Stomach smooth muscle (tissue), 2 donors: ENCODE data around the gene NDUFAF3.

Experiments used
- H3K27ac ChIP-seq: one replicate; pipeline ENCODE4 v1.7.0; 2013; ENCODE audit warnings: mild to moderate bottlenecking, low read length, inconsistent platforms
- H3K27me3 ChIP-seq, 2 donors: one replicate each; pipeline ENCODE4 v1.7.0; 2013; ENCODE audit warnings: low read length in 2 of 2; ENCODE audit not compliant: insufficient read depth in 2 of 2, control insufficient read depth in 1 of 2
- H3K36me3 ChIP-seq, 2 donors: one replicate each; pipeline ENCODE4 v1.7.0; 2013; ENCODE audit warnings: low read length in 2 of 2; ENCODE audit not compliant: control insufficient read depth in 2 of 2, insufficient read depth in 2 of 2
- H3K4me1 ChIP-seq: one replicate; pipeline ENCODE4 v1.7.0; 2013; ENCODE audit warnings: low read length; ENCODE audit not compliant: control insufficient read depth, insufficient read depth
- H3K4me3 ChIP-seq, 2 donors: one replicate each; pipeline ENCODE4 v1.7.0; 2013; ENCODE audit warnings: low read length in 2 of 2
- H3K9ac ChIP-seq, 2 donors: one replicate each; pipeline ENCODE4 v1.7.0; 2013; ENCODE audit warnings: low read length in 2 of 2, mild to moderate bottlenecking in 1 of 2
- H3K9me3 ChIP-seq, 2 donors: one replicate each; pipeline ENCODE4 v1.7.0; 2013; ENCODE audit warnings: low read length in 2 of 2; ENCODE audit not compliant: control insufficient read depth in 2 of 2
- donor health status: healthy.
- donor health status: Pancreatic carcinoma.

NDUFAF3 gene

GRCh38 chr3:49013113-49013737 lies 8.7 kb upstream of the NDUFAF3 start:
- no peak overlapping the region for H3K9ac ChIP-seq
- no peaks in the 10 kb centered on the region for H3K27me3 ChIP-seq
- peaks cover 37 to 43% of the 10 kb centered on the region in 2 donors for H3K36me3 ChIP-seq
- no peak overlapping the region for H3K4me3 ChIP-seq
- H3K4me1 ChIP-seq: peaks cover 29% of the 10 kb centered on the region
- H3K27ac ChIP-seq: no peak overlapping the region
- no peaks in the 10 kb centered on the region for H3K9me3 ChIP-seq

DNA sequence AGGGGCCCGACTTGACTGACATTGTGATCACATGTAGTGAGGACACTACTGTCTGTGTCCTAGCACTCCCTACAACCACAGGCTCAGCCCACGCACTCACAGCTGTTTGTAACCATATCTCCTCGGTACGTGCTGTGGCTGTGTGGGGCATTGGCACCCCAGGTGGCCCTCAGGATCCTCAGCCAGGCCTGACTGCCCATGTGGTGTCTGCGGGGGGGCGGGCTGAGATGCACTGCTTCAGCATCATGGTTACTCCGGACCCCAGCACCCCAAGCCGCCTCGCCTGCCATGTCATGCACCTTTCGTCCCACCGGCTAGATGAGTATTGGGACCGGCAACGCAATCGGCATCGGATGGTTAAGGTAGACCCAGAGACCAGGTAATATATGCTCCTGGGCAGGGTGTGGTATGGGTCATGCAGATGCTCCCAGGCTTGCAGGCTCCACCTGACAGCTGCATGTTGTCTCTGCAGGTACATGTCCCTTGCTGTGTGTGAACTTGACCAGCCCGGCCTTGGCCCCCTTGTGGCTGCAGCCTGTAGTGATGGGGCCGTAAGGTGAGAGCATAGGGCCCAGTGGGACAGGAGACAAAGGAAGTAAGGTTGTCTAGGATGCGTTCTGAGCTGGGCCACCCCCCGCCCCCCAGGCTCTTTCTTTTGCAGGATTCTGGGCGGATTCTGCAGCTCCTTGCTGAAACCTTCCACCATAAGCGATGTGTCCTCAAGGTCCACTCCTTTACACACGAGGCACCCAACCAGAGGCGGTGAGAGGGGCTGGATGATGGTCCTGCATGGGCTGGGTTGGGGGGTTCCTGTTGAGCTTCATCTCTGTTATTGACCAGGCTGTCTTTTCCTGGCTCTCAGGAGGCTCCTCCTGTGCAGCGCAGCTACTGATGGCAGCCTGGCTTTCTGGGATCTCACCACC lies 7.9 kb upstream of the NDUFAF3 start:
- no peak overlapping the region for H3K9ac ChIP-seq
- peaks cover 33% of the 10 kb centered on the region for H3K4me1 ChIP-seq
- no peak overlapping the region for H3K27ac ChIP-seq
- no peaks in the 10 kb centered on the region for H3K27me3 ChIP-seq
- peaks cover 37 to 43% of the 10 kb centered on the region in 2 donors for H3K36me3 ChIP-seq
- no peak overlapping the region for H3K4me3 ChIP-seq
- no peaks in the 10 kb centered on the region for H3K9me3 ChIP-seq

- no peaks in the 10 kb centered on the region for H3K9me3 ChIP-seq
- H3K27ac ChIP-seq: no peak overlapping the region
- H3K4me1 ChIP-seq: peaks cover 38% of the 10 kb centered on the region
- peaks cover 37 to 40% of the 10 kb centered on the region in 2 donors for H3K36me3 ChIP-seq
- H3K27me3 ChIP-seq: no peaks in the 10 kb centered on the region
- no peak overlapping the region for H3K9ac ChIP-seq
- H3K4me3 ChIP-seq: no peak overlapping the region
Observed at GRCh38 chr3:49015072-49015471, 6.8 kb upstream of the NDUFAF3 start.

- Histone ChIP-seq H3K9ac (no peak overlapping the region), H3K36me3 (peaks cover 37 to 40% of the 10 kb centered on the region in 2 donors), H3K9me3 (no peaks in the 10 kb centered on the region), H3K27me3 (no peaks in the 10 kb centered on the region), H3K4me1 (peaks cover 45% of the 10 kb centered on the region), H3K4me3 (no peak overlapping the region), H3K27ac (no peak overlapping the region)
Observed at GRCh38 chr3:49015765-49016164, 6.2 kb upstream of the NDUFAF3 start.

GRCh38 chr3:49016414-49017228 lies 5.3 kb upstream of the NDUFAF3 start:
- H3K27me3 ChIP-seq: no peaks in the 10 kb centered on the region
- peaks cover 37 to 40% of the 10 kb centered on the region in 2 donors for H3K36me3 ChIP-seq
- no peak overlapping the region for H3K4me3 ChIP-seq
- no peak overlapping the region for H3K9ac ChIP-seq
- H3K27ac ChIP-seq: peak overlapping the region; percentile 11
- H3K9me3 ChIP-seq: no peaks in the 10 kb centered on the region
- H3K4me1 ChIP-seq: peaks cover 50% of the 10 kb centered on the region

DNA sequence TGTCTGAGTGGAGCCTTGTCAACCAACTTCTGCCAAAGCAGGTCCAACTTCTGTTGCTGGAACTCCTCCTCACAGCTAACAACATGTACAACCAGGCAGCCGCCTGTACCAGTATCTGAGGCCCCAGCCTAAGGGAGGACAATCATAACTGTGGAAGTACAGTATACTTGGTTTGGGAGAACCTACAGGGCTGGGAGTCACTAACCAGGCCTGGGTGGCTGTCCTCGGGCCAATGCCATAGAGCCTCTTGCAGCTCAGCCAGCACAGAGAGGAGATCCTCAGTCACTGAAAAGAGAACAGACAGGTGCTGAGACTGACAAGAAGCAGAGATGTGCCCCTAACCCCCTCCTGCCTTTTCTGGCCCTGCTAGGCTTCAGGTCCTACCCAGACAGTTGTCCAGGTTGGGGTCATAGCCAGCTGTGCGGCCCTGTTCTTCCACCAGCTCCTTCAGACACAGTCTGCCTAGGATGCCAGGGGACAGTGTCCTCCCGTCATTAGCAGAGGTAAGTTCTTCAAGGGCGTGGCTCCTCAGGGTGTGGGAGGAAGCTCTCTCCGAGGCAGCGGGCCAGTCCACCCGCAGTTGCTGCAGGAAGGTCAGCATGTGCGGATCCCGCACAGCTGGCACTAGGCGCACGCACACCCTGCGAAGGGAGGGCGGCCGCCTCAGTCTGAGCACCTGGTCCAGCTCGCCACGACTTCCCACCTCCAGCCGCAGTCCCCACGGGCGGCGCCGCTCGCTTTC lies 4.5 kb upstream of the NDUFAF3 start:
- Histone ChIP-seq H3K27me3 (no peaks in the 10 kb centered on the region), H3K27ac (peak overlapping the region; percentile 49), H3K36me3 (peaks cover 31 to 36% of the 10 kb centered on the region in 2 donors), H3K9ac (peak overlapping the region; percentile 73 to 74), H3K4me3 (peak overlapping the region; percentile 82 to 88), H3K9me3 (no peaks in the 10 kb centered on the region), H3K4me1 (peaks cover 48% of the 10 kb centered on the region)

- Histone ChIP-seq H3K27ac (peak within 1 kb of the TSS; percentile 49), H3K9ac (peak within 1 kb of the TSS; percentile 73 to 74), H3K9me3 (no peaks in the 10 kb centered on the region), H3K4me1 (peaks cover 48% of the 10 kb centered on the region), H3K27me3 (no peaks in the 10 kb centered on the region), H3K36me3 (peaks cover 28 to 31% of the 10 kb centered on the region in 2 donors), H3K4me3 (peak within 1 kb of the TSS; percentile 82 to 88)
Observed at GRCh38 chr3:49017971-49018706, 3.8 kb upstream of the NDUFAF3 start, which contains the start of gene DALRD3. TSS of gene DALRD3 (minus strand) at chr3:49018580. CDS start at chr3:49018564, 16 bp downstream.

- H3K4me1 ChIP-seq: peaks cover 51% of the 10 kb centered on the region
- peaks cover 24 to 31% of the 10 kb centered on the region in 2 donors for H3K36me3 ChIP-seq
- peak overlapping the region; percentile 49 for H3K27ac ChIP-seq
Observed at GRCh38 chr3:49018707-49019006, 3.3 kb upstream of the NDUFAF3 start.

DNA sequence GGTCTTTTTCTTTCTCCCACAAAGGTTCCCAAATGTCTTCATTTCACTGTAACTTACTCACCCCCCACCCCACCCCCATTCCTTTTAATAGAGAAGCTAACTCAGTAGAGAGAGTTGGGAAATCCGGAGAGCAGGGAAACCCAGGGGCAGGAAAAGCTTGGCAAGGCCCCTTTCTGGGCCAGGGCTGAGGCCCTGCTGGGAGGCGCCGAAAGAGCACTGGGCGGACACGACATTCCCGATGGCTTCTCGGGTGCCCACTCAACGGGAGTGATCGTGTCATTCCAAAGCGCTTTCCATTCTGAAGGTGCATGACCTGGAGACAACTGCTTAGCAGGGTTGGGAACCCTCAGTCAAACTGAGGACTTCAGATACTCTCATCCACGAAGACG lies 2.0 kb upstream of the NDUFAF3 start:
- peaks cover 51% of the 10 kb centered on the region for H3K4me1 ChIP-seq
- peak overlapping the region; percentile 71 to 95 for H3K4me3 ChIP-seq
- peaks cover 28 to 32% of the 10 kb centered on the region in 2 donors for H3K36me3 ChIP-seq
- peak overlapping the region in 1 of 2 donors; percentile 89 for H3K9ac ChIP-seq
- peak overlapping the region; percentile 98 for H3K27ac ChIP-seq
- no peaks in the 10 kb centered on the region for H3K9me3 ChIP-seq
- no peaks in the 10 kb centered on the region for H3K27me3 ChIP-seq

More at GRCh38 chr3:49018707-49019006, 3.3 kb upstream of the NDUFAF3 start:
- Histone ChIP-seq H3K9ac (peak overlapping the region; percentile 73 to 74), H3K4me3 (peak overlapping the region; percentile 82 to 88), H3K27me3 (no peaks in the 10 kb centered on the region), H3K9me3 (no peaks in the 10 kb centered on the region)
